ENCODE data around the gene RPE65.
"Not testable (repeated sequence)": the region's sequence is repeated elsewhere in the genome, so short reads cannot be mapped to it uniquely, and the experiment has no call there.

RPE65 gene

GRCh38 chr1:68453060-68453670 lies 3.4 kb upstream of the RPE65 start:
- no peak for DNase-seq (ENCODE audit: low spot score)

GRCh38 chr1:68448365-68448764 lies 1.4 kb downstream of the RPE65 start:
- no peak for DNase-seq (ENCODE audit: low spot score)

- no peak for DNase-seq (ENCODE audit: low spot score)
Observed at GRCh38 chr1:68445709-68446108, 4.0 kb downstream of the RPE65 start.

- DNase-seq (ENCODE audit: low spot score), result no peak
Observed at GRCh38 chr1:68442822-68443556, 6.8 kb downstream of the RPE65 start.

- no peak for DNase-seq (ENCODE audit: low spot score)
Observed at GRCh38 chr1:68442006-68442405, 7.7 kb downstream of the RPE65 start.

GRCh38 chr1:68438310-68438709 lies 11.4 kb downstream of the RPE65 start:
- no peak for DNase-seq (ENCODE audit: low spot score)

GRCh38 chr1:68433395-68433794 lies 16.4 kb downstream of the RPE65 start:
- DNase-seq (ENCODE audit: low spot score), result no peak

GRCh38 chr1:68431076-68431475 lies 18.7 kb downstream of the RPE65 start:
- no peak for DNase-seq (ENCODE audit: low spot score)

GRCh38 chr1:68429233-68429808 lies 20.4 kb downstream of the RPE65 start:
- no peak for DNase-seq (ENCODE audit: low spot score)

- DNase-seq (ENCODE audit: low spot score), result no peak
Observed at GRCh38 chr1:68426594-68426993, 23.2 kb downstream of the RPE65 start.

GRCh38 chr1:68421350-68421749 lies 28.4 kb downstream of the RPE65 start:
- DNase-seq (ENCODE audit: low spot score), result no peak

- no peak for DNase-seq (ENCODE audit: low spot score)
Observed at GRCh38 chr1:68409426-68409825, 40.3 kb downstream of the RPE65 start.

- DNase-seq (ENCODE audit: low spot score), result no peak
Observed at GRCh38 chr1:68401506-68401905, 48.2 kb downstream of the RPE65 start.

GRCh38 chr1:68395575-68395974 lies 54.2 kb downstream of the RPE65 start:
- not testable (repeated sequence) for DNase-seq (ENCODE audit: low spot score)

GRCh38 chr1:68392474-68392873 lies 57.3 kb downstream of the RPE65 start:
- DNase-seq (ENCODE audit: low spot score), result not testable (repeated sequence)

GRCh38 chr1:68385798-68386524 lies 63.8 kb downstream of the RPE65 start:
- not testable (repeated sequence) for DNase-seq (ENCODE audit: low spot score)

GRCh38 chr1:68384872-68385411 lies 64.8 kb downstream of the RPE65 start:
- DNase-seq (ENCODE audit: low spot score), result no peak

GRCh38 chr1:68384321-68384813 lies 65.4 kb downstream of the RPE65 start:
- DNase-seq (ENCODE audit: low spot score), result no peak

- no peak for DNase-seq (ENCODE audit: low spot score)
Observed at GRCh38 chr1:68383092-68383491, 66.7 kb downstream of the RPE65 start.

GRCh38 chr1:68379085-68379478 lies 70.7 kb downstream of the RPE65 start:
- DNase-seq (ENCODE audit: low spot score), result no peak
